ENCODE measurements around the gene KLHL26. TPM values are rescaled to one million over a fixed set of nuclear protein-coding genes. Genes with fewer than 3 reads are reported as not detected.

The KLHL26 gene
- total RNA-seq, 1 experiment from 2014 or later: 17.1 TPM

GRCh38 chr19:18610245-18610555 lies 26.6 kb upstream of the KLHL26 start:
- H4K20me1 ChIP-seq (ENCODE audit: insufficient read depth): no peaks in the 10 kb centered on the region
- H3K9me2 ChIP-seq (ENCODE audit: insufficient read depth): no peaks in the 10 kb centered on the region
- H3K9me3 ChIP-seq (ENCODE audit: control insufficient read depth in 1 of 2, insufficient read depth in 1 of 2, low read depth in 1 of 2, low read length in 2 of 2): no peaks in the 10 kb centered on the region
- ChIA-PET RAD21 (ENCODE audit: low non-redundant PET in 1 of 2, low total read pairs in 2 of 2, uncharacterized antibody in 2 of 2, unreplicated experiment in 2 of 2) (interaction anchor here in 1 of 2 experiments (0.6 kb wide), 1 partner anchor 147 kb away, joined by 6 read pairs; no protein-coding TSS in a partner anchor), CTCF (no interaction called here), POLR2A (no interaction called here)
- BruUV-seq (replicated peaks): no TSS peak
- no peak overlapping the region; the same call in 1 of the 2 replicates for H3K27ac ChIP-seq (ENCODE audit: low read depth, low read length)
- no peak overlapping the region for H3K4me3 ChIP-seq (replicated peaks in 1 of 2; ENCODE audit: low read depth in 1 of 2, low read length in 2 of 2)
- peaks cover 25 to 52% of the 10 kb centered on the region in 2 experiments for H3K4me1 ChIP-seq (ENCODE audit: control insufficient read depth in 1 of 2, insufficient read depth in 2 of 2, low read length in 2 of 2)
- no peak for TF ChIP-seq CTCF (IDR thresholded peaks at IDR 0.05 in 2 of 3, conservative IDR thresholded peaks at IDR 0.05 in 1 of 3; ENCODE audit: borderline replicate concordance in 1 of 3, insufficient read depth in 1 of 3, low read depth in 2 of 3, low read length in 2 of 3)
- TF ChIP-seq EGR1 (IDR thresholded peaks at IDR 0.05; ENCODE audit: low read depth): no peak
- no peak for TF ChIP-seq EZH2phosphoT487 (IDR thresholded peaks at IDR 0.05; ENCODE audit: borderline replicate concordance)
- no peak for TF ChIP-seq TCF7L2 (IDR thresholded peaks at IDR 0.05; ENCODE audit: borderline replicate concordance, extremely low read depth, insufficient read depth, insufficient read length)
- no peak for TF ChIP-seq JUND (IDR thresholded peaks at IDR 0.05)
- TF ChIP-seq CEBPB (IDR thresholded peaks at IDR 0.05; ENCODE audit: low read depth): no peak
- TF ChIP-seq SRF (IDR thresholded peaks at IDR 0.05; ENCODE audit: low read depth): no peak
- TF ChIP-seq YY1 (IDR thresholded peaks at IDR 0.05; ENCODE audit: extremely low read depth, insufficient replicate concordance, low read depth, low read length): no peak
- no peak for TF ChIP-seq SIN3A (IDR thresholded peaks at IDR 0.05; ENCODE audit: low read depth)
- no peak for TF ChIP-seq ZBTB33 (IDR thresholded peaks at IDR 0.05; ENCODE audit: extremely low read depth, insufficient replicate concordance, low read length)
- TF ChIP-seq POLR2A (IDR thresholded peaks at IDR 0.05; ENCODE audit: borderline replicate concordance, extremely low read depth, insufficient read depth, insufficient read length): no peak
- TF ChIP-seq ZNF274 (IDR thresholded peaks at IDR 0.05; ENCODE audit: low read depth, low read length): no peak
- TF ChIP-seq ZFX (IDR thresholded peaks at IDR 0.05): no peak
- no peak for TF ChIP-seq FOSL1 (IDR thresholded peaks at IDR 0.05; ENCODE audit: low read depth)
- no peak for TF ChIP-seq REST (IDR thresholded peaks at IDR 0.05; ENCODE audit: low read depth)
- no peak for TF ChIP-seq ATF3 (IDR thresholded peaks at IDR 0.05)
- intact Hi-C loops (cut with micrococcal nuclease): no loop called here
- no peaks in the 10 kb centered on the region for H3K36me3 ChIP-seq (ENCODE audit: control insufficient read depth in 1 of 2, insufficient read depth in 2 of 2, low read length in 2 of 2)
- no peak overlapping the region for H2AFZ ChIP-seq (ENCODE audit: low read depth, low read length, poor library complexity, severe bottlenecking)
- DNase-seq (ENCODE audit: low read depth, low spot score) (no peak), ATAC-seq (no peak)
- peaks cover 33% of the 10 kb centered on the region; the same call in 1 of the 2 replicates for H3K27me3 ChIP-seq (ENCODE audit: insufficient read depth, low read length)
- H3K4me2 ChIP-seq (ENCODE audit: low read length): peak overlapping the region; percentile 40
- H3K9ac ChIP-seq (ENCODE audit: low read length): no peak overlapping the region
- no peaks in the 10 kb centered on the region for H3K79me2 ChIP-seq (ENCODE audit: insufficient read depth, low read length)

Measured in HCT116 (cell line).